Epidermal melanocyte (primary cell): Measurements from ENCODE around the gene EFNB2.

Experiments
- DNase-seq: peaks from one replicate; pipeline ENCODE4 v3.0.0; 2011; ENCODE audit warnings: low spot score; ENCODE audit not compliant: insufficient read length

Gene EFNB2

DNA sequence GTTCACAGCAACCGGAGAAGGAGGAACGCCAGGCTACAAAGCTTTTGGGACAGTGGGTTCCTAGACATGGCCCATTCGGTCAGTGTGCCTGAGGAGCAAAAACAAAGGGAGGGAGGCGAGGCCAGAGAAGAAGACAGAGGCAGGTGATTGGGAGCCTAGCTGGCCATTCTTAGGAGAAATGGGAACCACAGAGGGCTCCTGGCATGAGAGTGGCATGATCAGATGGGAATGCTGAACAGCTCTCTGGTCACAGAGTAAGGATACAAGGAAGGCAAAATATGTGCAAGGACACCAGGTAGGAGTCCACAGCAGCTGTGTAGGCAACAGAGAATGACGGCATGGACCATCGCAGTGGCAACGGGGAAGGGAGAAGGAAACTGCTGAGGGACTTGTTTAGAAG lies 82.4 kb downstream of the EFNB2 start:
- DNase-seq: no peak

DNA sequence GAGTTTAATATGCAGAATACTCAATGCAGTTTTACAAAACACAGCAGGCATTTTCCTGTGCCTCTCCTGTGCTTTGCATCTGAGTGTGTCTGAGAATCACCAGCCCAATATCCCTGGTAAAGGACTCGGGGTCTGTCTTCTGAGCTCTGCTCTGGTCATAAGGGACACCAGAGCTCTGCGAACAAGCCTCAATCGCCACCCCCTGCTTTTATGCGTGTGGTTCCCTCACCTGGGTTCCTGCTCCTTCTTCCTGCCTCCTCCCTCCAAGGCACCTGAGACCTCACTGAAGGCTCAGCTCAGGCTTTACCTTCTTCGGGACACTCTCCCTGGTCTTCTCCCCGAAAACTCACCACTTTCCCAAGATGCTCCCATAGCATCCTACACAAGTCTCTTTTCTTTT lies 84.5 kb downstream of the EFNB2 start:
- no peak for DNase-seq

DNA sequence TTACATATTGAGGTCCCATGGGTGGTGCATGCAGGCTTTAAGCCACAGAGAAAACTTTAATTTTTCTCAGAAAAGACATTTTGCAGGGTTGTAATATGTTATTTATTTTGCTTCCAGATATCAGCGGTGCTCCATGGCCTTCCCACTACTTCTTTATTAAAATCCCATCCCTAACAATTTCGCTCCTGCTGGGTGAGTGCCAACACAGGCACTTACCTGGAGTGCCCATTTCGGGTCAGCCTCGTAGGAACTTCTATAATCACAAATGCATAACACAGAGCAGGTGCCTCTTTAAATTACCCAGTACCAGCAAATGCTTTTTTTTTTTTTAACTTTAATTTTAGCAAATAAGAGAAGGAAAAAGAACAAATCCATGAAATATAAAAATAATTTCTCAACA lies 86.4 kb downstream of the EFNB2 start:
- no peak for DNase-seq

DNA sequence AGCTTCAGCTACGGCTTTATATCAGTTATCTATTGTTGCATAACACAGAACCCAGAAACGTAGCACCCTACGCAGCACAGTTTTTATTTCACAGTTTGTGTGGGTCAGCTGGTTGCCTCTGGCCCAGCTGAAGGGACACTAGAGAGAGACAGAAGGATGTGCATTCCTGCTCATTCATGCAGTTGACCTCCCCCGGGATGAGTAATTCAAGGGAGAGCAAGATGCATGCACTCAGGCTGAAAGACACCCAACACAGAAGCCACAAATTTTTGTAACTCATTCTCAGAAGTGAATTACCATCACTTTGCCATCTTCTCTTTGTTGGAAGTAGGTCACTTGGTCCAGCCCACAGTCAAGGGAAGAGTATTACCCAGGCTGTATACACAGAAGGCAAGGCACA lies 89.5 kb downstream of the EFNB2 start:
- no peak for DNase-seq

DNA sequence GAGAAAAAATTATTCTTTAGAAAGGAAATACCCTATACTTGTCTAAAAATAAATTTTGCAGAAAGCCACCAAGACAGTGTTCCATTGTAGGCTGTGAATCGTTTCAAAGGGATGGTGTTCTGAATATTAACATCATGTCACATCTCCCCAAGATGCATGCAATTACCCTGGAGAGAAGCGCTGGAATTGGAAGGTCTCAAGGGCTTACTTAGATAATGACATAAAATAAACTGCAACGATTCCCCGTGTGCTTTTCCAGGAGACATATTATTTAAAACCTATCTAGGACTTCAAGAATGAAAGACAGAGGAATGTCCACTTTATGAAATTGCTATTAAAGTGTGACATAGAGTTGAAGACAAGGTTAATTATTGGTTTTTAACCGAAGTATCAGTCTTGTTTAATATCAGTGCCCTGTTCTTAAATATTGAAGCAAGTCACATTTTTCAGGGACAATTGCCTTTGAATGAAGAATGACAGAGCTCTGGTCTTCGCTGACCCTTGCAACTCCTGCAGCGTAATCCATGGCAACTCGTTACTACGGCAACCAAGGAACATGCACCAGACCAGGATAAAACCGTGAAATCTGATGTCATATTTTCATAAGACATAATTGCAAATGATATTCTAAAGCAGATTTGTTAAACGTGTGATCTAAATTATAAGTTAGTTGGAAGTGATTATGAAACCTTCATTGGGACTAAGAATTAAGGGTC lies 91.7 kb downstream of the EFNB2 start:
- DNase-seq: no peak

DNA sequence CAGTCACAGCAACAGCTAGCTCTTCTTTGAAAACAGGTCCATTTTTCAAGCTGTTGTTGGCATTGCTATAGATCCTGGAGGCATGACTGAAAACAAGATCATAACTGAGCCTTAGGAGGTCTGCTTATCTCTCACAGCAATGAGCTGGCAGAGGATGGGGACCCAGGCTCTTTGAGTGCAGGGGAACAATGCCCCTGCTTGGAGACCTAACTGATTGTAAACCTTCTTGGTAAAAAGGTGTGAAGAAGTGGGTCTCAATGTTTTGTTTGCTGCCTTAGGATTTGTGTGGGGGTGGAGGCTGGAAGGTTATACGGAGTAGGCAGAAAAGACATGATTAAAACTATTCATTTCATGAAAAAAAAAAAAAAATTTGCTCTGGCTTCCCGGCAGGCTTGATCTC lies 94.6 kb downstream of the EFNB2 start:
- DNase-seq: no peak
